ENCODE results near the gene CEP131.
"Not testable (repeated sequence)": the region's sequence is repeated elsewhere in the genome, so short reads cannot be mapped to it uniquely, and the experiment has no call there.

CEP131 gene

GRCh38 chr17:81162491-81162890 lies 60.3 kb downstream of the CEP131 start:
- DNase-seq = no peak

- DNase-seq = no peak
These were observed 60.8 kb downstream of the CEP131 start for GRCh38 chr17:81161972-81162371.

GRCh38 chr17:81161536-81161935 lies 61.2 kb downstream of the CEP131 start:
- no peak for DNase-seq

DNA sequence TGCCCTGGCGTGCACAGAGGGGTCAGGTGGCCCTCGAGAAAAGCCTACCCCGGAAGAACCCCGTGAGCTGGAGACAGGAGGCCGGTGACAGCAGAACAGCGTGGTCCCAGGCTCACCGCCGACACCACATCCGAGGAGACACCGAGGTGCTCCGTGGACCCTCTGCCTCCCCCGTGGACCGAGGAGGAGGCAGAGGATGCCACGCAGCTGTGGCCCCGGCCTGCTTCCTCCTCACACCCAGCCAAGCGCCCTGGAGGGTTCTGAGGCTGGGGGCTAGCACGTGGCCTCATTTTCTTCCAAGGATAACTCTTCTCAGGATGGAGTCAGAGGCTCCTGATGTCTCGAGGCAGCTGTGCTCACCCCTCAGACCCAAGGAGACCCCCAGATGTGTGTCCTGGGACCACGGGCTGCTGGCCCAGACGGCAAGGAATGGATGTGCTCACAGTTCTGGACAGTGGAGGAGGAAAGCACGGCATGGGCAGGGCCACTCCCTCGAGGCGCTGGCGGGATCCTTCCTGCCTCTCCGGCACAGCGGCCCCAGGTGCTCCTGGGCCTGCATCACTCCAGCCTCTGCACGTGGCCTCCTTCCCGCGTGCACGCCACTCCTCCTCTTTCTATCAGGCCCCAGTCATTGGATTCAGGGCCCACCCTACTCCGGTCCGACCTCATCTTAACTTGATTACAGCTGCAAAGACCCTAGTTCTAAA lies 61.9 kb downstream of the CEP131 start:
- DNase-seq = no peak

DNA sequence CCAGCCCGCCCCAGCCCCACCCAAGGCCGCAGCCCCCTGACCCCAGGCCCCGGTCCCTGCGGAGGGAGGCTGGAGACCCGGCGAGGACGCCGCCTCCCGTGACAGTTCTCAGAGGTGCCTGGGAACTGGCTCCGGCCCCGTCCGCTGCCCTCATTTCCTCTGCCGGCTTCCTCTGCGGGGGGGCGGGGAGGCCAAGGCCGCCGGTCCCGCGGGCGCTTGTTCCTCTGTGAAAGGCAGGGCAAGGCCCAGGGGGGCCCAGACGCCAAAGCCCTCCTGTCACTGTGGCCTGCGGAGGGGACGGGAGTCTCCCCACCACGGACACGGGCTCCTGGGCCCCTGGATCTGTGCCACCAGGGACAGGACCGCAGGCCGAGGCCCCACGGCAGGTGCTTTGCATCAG lies 62.5 kb downstream of the CEP131 start:
- DNase-seq = no peak

- DNase-seq = no peak
These were observed 63.0 kb downstream of the CEP131 start for GRCh38 chr17:81159611-81160265.

DNA sequence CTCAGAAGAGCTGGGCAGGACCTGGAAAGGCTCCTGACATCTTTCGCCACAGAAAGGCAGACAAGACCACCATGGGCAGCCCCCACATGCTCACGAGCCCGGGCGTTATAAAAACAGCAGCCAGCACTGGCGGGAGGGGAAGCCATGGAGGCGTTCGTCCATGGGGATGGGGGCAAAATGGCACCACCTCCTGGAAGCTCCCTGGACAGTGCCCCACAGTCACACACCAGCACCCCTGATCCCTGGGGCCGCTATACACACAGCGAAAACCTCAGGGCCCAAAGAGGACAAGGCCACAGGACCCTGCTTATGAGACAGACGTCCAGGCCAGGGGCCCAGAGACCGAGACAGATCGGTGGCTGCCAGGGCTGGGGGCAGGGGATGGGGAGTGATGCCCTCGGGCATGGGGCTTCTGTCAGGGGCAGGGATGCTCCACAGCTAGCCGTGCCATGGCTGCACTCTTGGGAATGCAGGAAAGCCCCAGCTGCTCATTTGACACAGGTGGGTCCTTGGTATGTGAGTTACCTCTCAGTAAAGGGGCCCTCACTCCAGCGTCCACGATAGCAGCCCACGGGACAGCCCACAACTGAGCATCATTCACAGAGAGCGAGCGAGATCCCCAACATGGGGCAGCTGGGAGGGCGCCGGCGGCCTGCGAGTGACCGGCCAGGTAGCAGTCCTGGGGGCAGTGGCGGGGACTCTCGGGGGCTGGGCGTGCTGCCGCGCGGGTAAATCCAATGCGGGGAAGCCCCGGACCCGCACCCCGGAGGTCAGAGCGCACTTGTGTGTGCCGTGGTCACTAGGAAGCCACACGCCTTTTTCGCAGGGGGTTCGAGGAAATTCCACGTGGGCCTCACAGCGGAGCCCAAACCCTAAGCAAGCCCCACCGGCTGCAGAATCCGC lies 63.8 kb downstream of the CEP131 start:
- DNase-seq = no peak

GRCh38 chr17:81157848-81158687 lies 64.7 kb downstream of the CEP131 start:
- no peak for DNase-seq

- DNase-seq = no peak
These were observed 65.6 kb downstream of the CEP131 start for GRCh38 chr17:81156866-81157805.

GRCh38 chr17:81154961-81155360 lies 67.8 kb downstream of the CEP131 start:
- no peak for DNase-seq

GRCh38 chr17:81154016-81154415 lies 68.7 kb downstream of the CEP131 start:
- DNase-seq = not testable (repeated sequence)

DNA sequence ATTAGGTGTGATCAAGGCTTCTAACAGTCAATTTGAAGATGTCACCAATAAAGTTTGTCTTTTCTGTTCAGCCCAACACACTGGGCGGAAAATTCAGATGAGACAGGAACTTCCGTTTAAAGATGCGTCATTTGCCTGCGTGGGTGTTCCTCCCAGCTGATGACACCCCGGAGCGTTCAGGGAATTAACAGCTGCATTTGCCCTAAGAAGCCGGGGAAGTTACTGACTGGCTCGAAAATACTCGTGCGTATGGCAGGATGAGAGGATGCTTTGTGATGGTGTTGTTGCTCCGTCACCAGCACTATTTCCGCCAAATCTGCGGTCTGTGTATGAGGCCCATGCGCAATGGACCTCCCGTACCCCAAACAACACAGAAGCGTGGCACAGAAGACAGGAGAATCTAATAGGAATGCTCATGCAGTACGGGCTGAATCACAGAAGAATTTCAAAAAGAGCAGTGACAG lies 69.4 kb downstream of the CEP131 start:
- DNase-seq = no peak

DNA sequence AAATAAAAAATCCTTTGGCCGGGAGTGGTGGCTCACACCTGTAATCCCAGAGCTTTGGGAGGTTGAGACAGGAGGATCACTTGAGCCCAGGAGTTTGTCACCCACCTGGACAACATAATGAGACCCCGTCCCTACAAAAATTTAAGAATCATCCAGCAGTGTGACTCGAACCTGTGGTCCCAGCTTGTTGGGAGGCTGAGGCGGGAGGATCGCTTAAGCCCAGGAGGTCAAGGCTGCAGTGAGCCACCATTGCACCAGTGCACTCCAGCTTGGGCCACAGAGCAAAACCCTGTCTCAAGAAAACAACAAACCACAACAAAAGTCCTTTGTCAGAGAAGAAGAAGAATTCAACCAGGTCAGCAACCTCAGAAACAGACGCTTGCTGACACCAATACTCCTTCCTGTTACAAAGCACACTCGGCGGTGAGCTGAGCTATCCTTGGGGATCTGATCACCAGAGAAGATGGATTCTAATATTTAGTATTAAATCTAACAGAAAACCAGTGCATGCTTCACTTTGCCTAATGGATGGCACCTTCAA lies 70.4 kb downstream of the CEP131 start:
- DNase-seq = no peak

GRCh38 chr17:81151278-81151677 lies 71.5 kb downstream of the CEP131 start:
- no peak for DNase-seq

DNA sequence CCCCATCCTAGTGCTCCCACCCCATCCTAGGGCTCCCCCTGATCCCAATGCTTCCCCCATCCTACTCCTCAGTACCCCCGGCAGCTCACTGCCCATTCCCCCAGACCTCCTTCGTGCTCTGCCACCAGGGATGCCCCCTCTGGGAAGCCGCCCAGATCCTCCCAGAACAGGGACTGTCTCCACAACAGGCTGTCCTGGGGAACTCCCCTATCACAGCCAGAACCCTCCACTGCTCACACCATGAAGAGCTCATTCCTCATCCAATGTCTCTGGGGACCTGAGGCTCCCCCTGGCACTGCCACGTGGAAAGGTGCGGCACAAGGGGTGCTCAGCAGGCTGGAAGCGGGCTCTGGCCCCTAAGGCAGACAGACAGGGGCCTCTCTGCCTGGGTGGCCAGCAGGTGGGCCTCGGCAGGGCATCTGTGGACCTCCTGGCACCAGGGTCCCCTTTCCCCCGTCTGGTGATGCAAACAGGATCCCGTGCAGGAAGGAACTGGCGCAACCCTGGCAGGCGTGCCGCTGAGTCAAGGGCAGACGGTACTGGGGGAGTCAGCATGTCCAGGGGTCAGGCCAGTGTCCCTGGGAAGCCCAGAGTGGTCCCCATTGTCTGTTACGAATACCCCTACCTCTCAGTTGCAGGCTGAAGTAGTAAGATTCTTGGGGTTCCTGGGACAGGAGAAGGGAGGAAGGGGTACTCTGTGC lies 72.2 kb downstream of the CEP131 start:
- no peak for DNase-seq

DNA sequence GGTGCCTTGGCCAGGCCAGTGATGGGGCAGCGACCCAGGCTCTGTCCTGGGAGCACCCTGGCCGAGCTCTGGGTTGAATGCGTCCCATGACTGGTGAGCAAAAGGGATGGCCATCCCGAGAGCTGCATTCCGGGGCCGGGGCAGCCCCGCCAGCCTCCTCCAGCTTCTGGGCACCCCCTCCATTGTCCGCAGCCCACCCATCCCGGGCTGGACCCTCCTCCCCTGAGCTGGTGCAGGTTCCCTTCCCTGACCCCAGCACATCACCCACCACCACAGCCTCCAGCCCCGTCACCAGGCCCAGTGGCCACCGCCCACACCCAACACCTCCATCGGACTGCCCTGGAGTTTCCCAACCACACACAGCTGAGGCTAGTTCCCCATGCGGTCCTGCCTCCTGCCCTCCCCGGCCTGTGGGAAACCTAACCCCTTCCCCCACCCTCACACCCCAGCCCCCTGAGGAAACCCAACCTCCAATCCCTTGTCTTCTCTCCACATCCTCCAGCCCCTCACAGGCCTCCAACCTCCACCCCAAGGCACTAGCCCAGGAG lies 73.7 kb downstream of the CEP131 start:
- DNase-seq = no peak

- DNase-seq = no peak
These were observed 74.2 kb downstream of the CEP131 start for GRCh38 chr17:81148571-81148970.

DNA sequence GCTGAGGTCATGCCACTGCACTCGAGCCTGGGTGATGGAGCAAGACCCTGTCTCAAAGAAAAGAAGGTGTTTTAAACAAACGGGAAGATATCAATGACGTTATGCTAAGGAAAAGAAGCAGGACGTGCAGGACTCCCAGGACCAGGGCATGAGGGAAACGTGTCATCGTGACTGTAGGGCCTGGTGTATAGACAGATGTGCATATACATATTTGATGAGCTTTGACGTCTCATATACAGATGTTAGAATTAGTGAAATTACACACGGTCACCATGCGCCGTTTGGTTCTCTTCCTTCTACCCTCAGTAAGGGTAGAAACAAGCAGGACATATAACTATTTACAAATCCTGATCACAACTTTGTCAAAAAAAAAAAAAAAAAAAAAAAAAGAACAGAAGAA lies 75.1 kb downstream of the CEP131 start:
- DNase-seq = no peak

GRCh38 chr17:81146208-81146607 lies 76.6 kb downstream of the CEP131 start:
- not testable (repeated sequence) for DNase-seq

GRCh38 chr17:81144423-81144781 lies 78.4 kb downstream of the CEP131 start:
- no peak for DNase-seq
